GM12878 (cell line): ENCODE measurements around the gene CDH4. TPM values are rescaled to one million over a fixed set of nuclear protein-coding genes. Genes with fewer than 3 reads are reported as not detected.

Experiments used
- EP300 ChIP-seq, 2 experiments: fragments of 150-350 bp in 1 of 2; IDR thresholded peaks; 2 replicates each; pipeline ENCODE4 v1.6.1; 2011 to 2012; ENCODE audit warnings: low read depth in 2 of 2, low read length in 2 of 2, borderline replicate concordance in 1 of 2, improper control_type of control experiment in 1 of 2, inconsistent platforms in 1 of 2; ENCODE audit not compliant: control insufficient read depth in 1 of 2
- FOS ChIP-seq: IDR thresholded peaks from 3 replicates; pipeline ENCODE4 v1.6.1; 2011; ENCODE audit warnings: borderline replicate concordance; ENCODE audit not compliant: insufficient read length; ENCODE audit errors: extremely low read depth
- FOXM1 ChIP-seq: IDR thresholded peaks from 2 replicates; pipeline ENCODE4 v1.6.1; 2012; ENCODE audit warnings: low read depth, mild to moderate bottlenecking, inconsistent platforms, low read length, moderate library complexity
- SRF ChIP-seq, 2 experiments: IDR thresholded peaks; 2 replicates each; pipeline ENCODE4 v1.6.1; 2011; ENCODE audit warnings: low read depth in 2 of 2, low read length in 2 of 2, mild to moderate bottlenecking in 1 of 2, moderate library complexity in 1 of 2
- TCF7 ChIP-seq: IDR thresholded peaks from 2 replicates; pipeline ENCODE4 v1.6.1; 2014; ENCODE audit warnings: antibody characterized with exemption, borderline replicate concordance
- polyA plus RNA-seq, 11 experiments: library from polyadenylated mRNA; depleted of rRNA in 4 of 11; unstranded in 6 of 11; stranded (reverse) in 5 of 11; fragments of >200 nt; fragmentation: Nextera tagmentation in 4 of 11; fragmentation: Illumina TruSeq in 1 of 11; extraction: Ambion mirVana in 4 of 11; extraction: Trizol in 1 of 11; gene quantifications; 1 replicate in 1 of 11; 2 replicates in 10 of 11; pipeline versions ENCODE4 v1.2.1 to v1.2.3, GENCODE V29; 2011 to 2016; ENCODE audit warnings: inconsistent platforms in 2 of 11, missing spikeins in 2 of 11, low read depth in 1 of 11
- total RNA-seq, 4 experiments: library from RNA; depleted of rRNA in 3 of 4; stranded (reverse); fragments of >200 nt in 3 of 4; fragmentation: Illumina TruSeq in 1 of 4; extraction: Trizol in 1 of 4; gene quantifications; 2 replicates each; pipeline versions ENCODE4 v1.2.1 to v1.2.3, GENCODE V29; 2013 to 2021
- TF ChIP-seq, protein P1 (sequence below): fragments of 450-650 bp; IDR thresholded peaks from 2 replicates; pipeline ENCODE4 v1.6.1; 2018; ENCODE audit warnings: borderline replicate concordance, mild to moderate bottlenecking; ENCODE audit not compliant: partially characterized antibody
- TF ChIP-seq, protein P2 (sequence below): fragments of 450-650 bp; IDR thresholded peaks from 2 replicates; pipeline ENCODE4 v1.6.1; 2017; ENCODE audit warnings: mild to moderate bottlenecking, low read depth, inconsistent platforms; ENCODE audit not compliant: poor library complexity, severe bottlenecking

Gene CDH4
- total and polyA plus RNA-seq, 10 of the 15 experiments (the other 5 are each of a cell fraction or from before 2014, with no cell fraction given) = not detected

DNA sequence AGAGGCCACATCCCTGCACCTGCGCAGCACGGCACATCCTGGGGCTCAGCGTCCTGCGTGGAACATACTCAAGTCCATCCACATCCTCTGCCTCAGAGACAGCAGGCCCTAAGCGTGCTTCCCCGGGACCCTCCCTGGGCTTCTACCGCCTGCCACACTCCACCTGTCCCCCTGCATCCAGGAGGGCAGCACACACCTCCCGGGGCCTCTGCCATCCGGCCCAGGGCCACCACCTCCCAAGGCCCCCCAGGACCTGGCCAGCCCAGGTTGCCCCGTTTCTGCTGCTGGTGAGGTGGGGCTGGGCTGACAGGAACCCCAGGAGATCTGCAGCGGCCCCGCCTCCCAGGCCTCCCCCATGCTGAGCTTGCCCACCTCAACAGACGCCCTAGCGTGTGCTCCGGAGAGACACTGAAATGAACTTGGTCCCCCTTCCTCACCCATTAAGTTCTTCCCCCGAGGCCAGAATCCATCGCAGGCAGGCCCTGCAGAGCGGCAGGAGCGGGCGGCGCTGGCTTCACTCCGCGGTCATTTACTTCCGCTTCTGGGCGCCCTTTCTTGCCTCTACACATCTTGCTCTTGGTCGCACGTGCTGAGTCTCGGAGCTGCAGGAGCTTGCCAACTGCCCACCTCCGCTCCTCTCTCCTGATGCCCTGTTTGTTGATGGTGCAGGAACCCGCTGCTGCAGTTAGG lies 578.3 kb downstream of the CDH4 start (continued):
- no peak for TF ChIP-seq EP300 (IDR thresholded peaks at IDR 0.05; ENCODE audit: borderline replicate concordance in 1 of 2, control insufficient read depth in 1 of 2, low read depth in 2 of 2, low read length in 2 of 2)
- no peak for TF ChIP-seq FOS
- no peak for TF ChIP-seq TCF7
- no peak for TF ChIP-seq FOXM1
- no peak for TF ChIP-seq SRF (IDR thresholded peaks at IDR 0.05; ENCODE audit: low read depth in 2 of 2, low read length in 2 of 2)
- TF ChIP-seq, protein P1, sequence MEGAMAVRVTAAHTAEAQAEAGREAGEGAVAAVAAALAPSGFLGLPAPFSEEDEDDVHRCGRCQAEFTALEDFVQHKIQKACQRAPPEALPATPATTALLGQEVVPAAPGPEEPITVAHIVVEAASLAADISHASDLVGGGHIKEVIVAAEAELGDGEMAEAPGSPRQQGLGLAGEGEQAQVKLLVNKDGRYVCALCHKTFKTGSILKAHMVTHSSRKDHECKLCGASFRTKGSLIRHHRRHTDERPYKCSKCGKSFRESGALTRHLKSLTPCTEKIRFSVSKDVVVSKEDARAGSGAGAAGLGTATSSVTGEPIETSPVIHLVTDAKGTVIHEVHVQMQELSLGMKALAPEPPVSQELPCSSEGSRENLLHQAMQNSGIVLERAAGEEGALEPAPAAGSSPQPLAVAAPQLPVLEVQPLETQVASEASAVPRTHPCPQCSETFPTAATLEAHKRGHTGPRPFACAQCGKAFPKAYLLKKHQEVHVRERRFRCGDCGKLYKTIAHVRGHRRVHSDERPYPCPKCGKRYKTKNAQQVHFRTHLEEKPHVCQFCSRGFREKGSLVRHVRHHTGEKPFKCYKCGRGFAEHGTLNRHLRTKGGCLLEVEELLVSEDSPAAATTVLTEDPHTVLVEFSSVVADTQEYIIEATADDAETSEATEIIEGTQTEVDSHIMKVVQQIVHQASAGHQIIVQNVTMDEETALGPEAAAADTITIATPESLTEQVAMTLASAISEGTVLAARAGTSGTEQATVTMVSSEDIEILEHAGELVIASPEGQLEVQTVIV = no peak
- TF ChIP-seq, protein P2, sequence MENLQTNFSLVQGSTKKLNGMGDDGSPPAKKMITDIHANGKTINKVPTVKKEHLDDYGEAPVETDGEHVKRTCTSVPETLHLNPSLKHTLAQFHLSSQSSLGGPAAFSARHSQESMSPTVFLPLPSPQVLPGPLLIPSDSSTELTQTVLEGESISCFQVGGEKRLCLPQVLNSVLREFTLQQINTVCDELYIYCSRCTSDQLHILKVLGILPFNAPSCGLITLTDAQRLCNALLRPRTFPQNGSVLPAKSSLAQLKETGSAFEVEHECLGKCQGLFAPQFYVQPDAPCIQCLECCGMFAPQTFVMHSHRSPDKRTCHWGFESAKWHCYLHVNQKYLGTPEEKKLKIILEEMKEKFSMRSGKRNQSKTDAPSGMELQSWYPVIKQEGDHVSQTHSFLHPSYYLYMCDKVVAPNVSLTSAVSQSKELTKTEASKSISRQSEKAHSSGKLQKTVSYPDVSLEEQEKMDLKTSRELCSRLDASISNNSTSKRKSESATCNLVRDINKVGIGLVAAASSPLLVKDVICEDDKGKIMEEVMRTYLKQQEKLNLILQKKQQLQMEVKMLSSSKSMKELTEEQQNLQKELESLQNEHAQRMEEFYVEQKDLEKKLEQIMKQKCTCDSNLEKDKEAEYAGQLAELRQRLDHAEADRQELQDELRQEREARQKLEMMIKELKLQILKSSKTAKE = no peak
